GM12878 (cell line): Measurements from ENCODE around the gene COL20A1. TPM values are rescaled to one million over a fixed set of nuclear protein-coding genes. Genes with fewer than 3 reads are reported as not detected.

Experiments used
- ATAC-seq: fragments of 200-7000 bp; cut with Tn5 transposase; 3 replicates; pipeline ENCODE4 v1.9.1; 2020; ENCODE audit warnings: mild to moderate bottlenecking, moderate library complexity
- BruUV-seq: library from RNA; stranded (reverse); fragments of 400-500 nt; replicated peaks from 2 replicates; lab custom pipeline; 2021; lab: Mats Ljungman, UMichigan
- CTCF ChIA-PET: fragments of 300-600 bp; sonication (Branson Sonifier 250); formaldehyde crosslinking; extraction: SDS; loops from one replicate; lab custom pipeline; 2021; ENCODE audit warnings: inconsistent platforms; lab: Yijun Ruan, JAX
- POLR2A ChIA-PET: fragments of 350-600 bp; formaldehyde crosslinking; extraction: SDS; loops from one replicate; lab custom pipeline; 2021; ENCODE audit warnings: inconsistent platforms; lab: Charles Lee
- RAD21 ChIA-PET: fragments of 300-600 bp; sonication (Branson Sonifier 250); formaldehyde crosslinking; loops from one replicate; lab custom pipeline; 2023; ENCODE audit warnings: antibody characterized with exemption; ENCODE audit not compliant: unreplicated experiment; lab: Charles Lee
- SMC1A ChIA-PET: fragments of 300-600 bp; sonication (Branson Sonifier 250); formaldehyde crosslinking; loops from one replicate; lab custom pipeline; 2023; ENCODE audit not compliant: unreplicated experiment, uncharacterized antibody; lab: Charles Lee
- DNase-seq: peaks from one replicate; pipeline ENCODE4 v3.0.0-alpha.2; 2011; ENCODE audit warnings: low read depth, low spot score
- FAIRE-seq: peaks from 3 replicates; lab custom pipeline; 2011; peaks lifted over from hg19 to GRCh38; lab: Jason Lieb, UNC
- H2AFZ ChIP-seq: 2 replicates; pipeline ENCODE4 v1.6.0; 2011; ENCODE audit warnings: low read depth, low read length, control low read depth; ENCODE audit not compliant: control insufficient read depth
- H3K27ac ChIP-seq: 2 replicates; pipeline ENCODE4 v1.5.1; 2011; ENCODE audit warnings: control low read depth; ENCODE audit not compliant: control insufficient read depth, insufficient read depth
- H3K27me3 ChIP-seq, 2 experiments: replicated peaks in 1 of 2; 2 replicates each; pipeline versions ENCODE4 v1.6.0 to v1.6.1; 2011; ENCODE audit warnings: low read length in 1 of 2; ENCODE audit not compliant: control insufficient read depth in 2 of 2, insufficient read depth in 2 of 2
- H3K36me3 ChIP-seq, 2 experiments: 2 replicates each; pipeline ENCODE4 v1.5.1; 2011; ENCODE audit warnings: low read length in 1 of 2; ENCODE audit not compliant: control insufficient read depth in 2 of 2, insufficient read depth in 2 of 2
- H3K4me1 ChIP-seq: 2 replicates; pipeline ENCODE4 v1.6.1; 2011; ENCODE audit warnings: mild to moderate bottlenecking, low read length, moderate library complexity, mixed read lengths; ENCODE audit not compliant: control insufficient read depth, insufficient read depth
- H3K4me2 ChIP-seq: 2 replicates; pipeline ENCODE4 v1.6.0; 2011; ENCODE audit warnings: control low read depth; ENCODE audit not compliant: control insufficient read depth, insufficient read depth
- H3K4me3 ChIP-seq: fragments of 200-600 bp; sonication (generic); 2 replicates; pipeline ENCODE4 v1.5.1; 2016
- H3K79me2 ChIP-seq: 2 replicates; pipeline ENCODE4 v1.6.0; 2011; ENCODE audit warnings: low read length; ENCODE audit not compliant: control insufficient read depth, insufficient read depth
- H3K9ac ChIP-seq: 2 replicates; pipeline ENCODE4 v1.8.0; 2011; ENCODE audit warnings: low read length, control low read depth, mixed read lengths; ENCODE audit not compliant: control insufficient read depth, insufficient read depth
- H3K9me3 ChIP-seq: replicated peaks from 3 replicates; pipeline ENCODE4 v1.5.1; 2011; ENCODE audit warnings: mild to moderate bottlenecking, low read length; ENCODE audit not compliant: control insufficient read depth, insufficient read depth
- H4K20me1 ChIP-seq: 2 replicates; pipeline ENCODE4 v1.6.0; 2011; ENCODE audit not compliant: control insufficient read depth, insufficient read depth
- CHD4 ChIP-seq: fragments of 200-600 bp; sonication (generic); IDR thresholded peaks from 2 replicates; pipeline ENCODE4 v1.6.1; 2016; ENCODE audit warnings: mild to moderate bottlenecking
- IRF4 ChIP-seq: IDR thresholded peaks from 2 replicates; pipeline ENCODE4 v1.6.1; 2011; ENCODE audit warnings: low read depth, low read length
- KDM1A ChIP-seq: fragments of 200-600 bp; sonication (generic); IDR thresholded peaks from 2 replicates; pipeline ENCODE4 v1.6.1; 2016; ENCODE audit warnings: borderline replicate concordance
- LARP7 ChIP-seq: fragments of 450-650 bp; IDR thresholded peaks from 2 replicates; pipeline ENCODE4 v1.6.1; 2017; ENCODE audit warnings: mild to moderate bottlenecking
- MAX ChIP-seq: IDR thresholded peaks from 2 replicates; pipeline ENCODE4 v1.6.1; 2012; ENCODE audit warnings: low read depth, low read length, improper control_type of control experiment
- MTA2 ChIP-seq: fragments of 450-650 bp; IDR thresholded peaks from 2 replicates; pipeline ENCODE4 v1.6.1; 2016; ENCODE audit warnings: low read depth, mild to moderate bottlenecking, moderate library complexity
- NFYB ChIP-seq: IDR thresholded peaks from 2 replicates; pipeline ENCODE4 v1.6.1; 2011; ENCODE audit warnings: low read depth, mild to moderate bottlenecking, low read length, improper control_type of control experiment, moderate library complexity; ENCODE audit not compliant: insufficient read depth
- NR2C2 ChIP-seq: IDR thresholded peaks from 2 replicates; pipeline ENCODE4 v1.6.1; 2011; ENCODE audit warnings: borderline replicate concordance, low read depth; ENCODE audit not compliant: control insufficient read depth, insufficient read length
- NRF1 ChIP-seq: conservative IDR thresholded peaks from 2 replicates; pipeline ENCODE4 v1.6.1; 2011; ENCODE audit warnings: mild to moderate bottlenecking, low read depth, low read length, improper control_type of control experiment
- SMAD1 ChIP-seq: fragments of 450-650 bp; IDR thresholded peaks from 2 replicates; pipeline ENCODE4 v1.6.1; 2018; ENCODE audit warnings: mild to moderate bottlenecking, low read depth; ENCODE audit not compliant: partially characterized antibody
- SMAD5 ChIP-seq: IDR thresholded peaks from 2 replicates; pipeline ENCODE4 v1.6.1; 2016; ENCODE audit warnings: antibody characterized with exemption, low read depth
- SREBF1 ChIP-seq: IDR thresholded peaks from 2 replicates; pipeline ENCODE4 v1.6.1; 2012; ENCODE audit warnings: mild to moderate bottlenecking, low read length
- TCF3 ChIP-seq: IDR thresholded peaks from 2 replicates; pipeline ENCODE4 v1.6.1; 2012; ENCODE audit warnings: low read depth, mild to moderate bottlenecking, low read length, borderline replicate concordance; ENCODE audit not compliant: insufficient read depth
- TCF7 ChIP-seq: IDR thresholded peaks from 2 replicates; pipeline ENCODE4 v1.6.1; 2014; ENCODE audit warnings: antibody characterized with exemption, borderline replicate concordance
- WGBS: methylation state at CpG from one replicate; pipeline ENCODE4 v1.1.6; 2016; ENCODE audit warnings: low lambda C conversion rate; ENCODE audit not compliant: insufficient replicate concordance, insufficient coverage; ENCODE audit errors: missing lambda C conversion rate; 5-methylcytosine and 5-hydroxymethylcytosine counted together
- in situ Hi-C: fragments of 300-500 bp; cut with MboI; formaldehyde crosslinking; loops from 9 replicates; pipeline ENCODE4 v1.14.3; 2018; ENCODE audit warnings: mixed read lengths
- intact Hi-C: fragments of 100-400 bp; cut with micrococcal nuclease; formaldehyde crosslinking; loops from one replicate; pipeline ENCODE4 v1.14.2; 2022; ENCODE audit not compliant: unreplicated experiment
- polyA plus RNA-seq, 11 experiments: library from polyadenylated mRNA; depleted of rRNA in 4 of 11; unstranded in 6 of 11; stranded (reverse) in 5 of 11; fragments of >200 nt; fragmentation: Nextera tagmentation in 4 of 11; fragmentation: Illumina TruSeq in 1 of 11; extraction: Ambion mirVana in 4 of 11; extraction: Trizol in 1 of 11; gene quantifications; 1 replicate in 1 of 11; 2 replicates in 10 of 11; pipeline versions ENCODE4 v1.2.1 to v1.2.3, GENCODE V29; 2011 to 2016; ENCODE audit warnings: inconsistent platforms in 2 of 11, missing spikeins in 2 of 11, low read depth in 1 of 11
- total RNA-seq, 4 experiments: library from RNA; depleted of rRNA in 3 of 4; stranded (reverse); fragments of >200 nt in 3 of 4; fragmentation: Illumina TruSeq in 1 of 4; extraction: Trizol in 1 of 4; gene quantifications; 2 replicates each; pipeline versions ENCODE4 v1.2.1 to v1.2.3, GENCODE V29; 2013 to 2021
- TF ChIP-seq, protein P1 (sequence below): fragments of 450-650 bp; formaldehyde crosslinking; IDR thresholded peaks from 2 replicates; pipeline ENCODE4 v1.5.0; 2022; ENCODE audit warnings: mild to moderate bottlenecking, missing genetic modification characterization
- TF ChIP-seq, protein P2 (sequence below): fragments of 450-650 bp; IDR thresholded peaks from 2 replicates; pipeline ENCODE4 v1.6.1; 2018; ENCODE audit warnings: mild to moderate bottlenecking, low read depth, moderate library complexity; ENCODE audit not compliant: partially characterized antibody

COL20A1 gene
- total and polyA plus RNA-seq, 10 of the 15 experiments (the other 5 are each of a cell fraction or from before 2014, with no cell fraction given) = not detected

DNA sequence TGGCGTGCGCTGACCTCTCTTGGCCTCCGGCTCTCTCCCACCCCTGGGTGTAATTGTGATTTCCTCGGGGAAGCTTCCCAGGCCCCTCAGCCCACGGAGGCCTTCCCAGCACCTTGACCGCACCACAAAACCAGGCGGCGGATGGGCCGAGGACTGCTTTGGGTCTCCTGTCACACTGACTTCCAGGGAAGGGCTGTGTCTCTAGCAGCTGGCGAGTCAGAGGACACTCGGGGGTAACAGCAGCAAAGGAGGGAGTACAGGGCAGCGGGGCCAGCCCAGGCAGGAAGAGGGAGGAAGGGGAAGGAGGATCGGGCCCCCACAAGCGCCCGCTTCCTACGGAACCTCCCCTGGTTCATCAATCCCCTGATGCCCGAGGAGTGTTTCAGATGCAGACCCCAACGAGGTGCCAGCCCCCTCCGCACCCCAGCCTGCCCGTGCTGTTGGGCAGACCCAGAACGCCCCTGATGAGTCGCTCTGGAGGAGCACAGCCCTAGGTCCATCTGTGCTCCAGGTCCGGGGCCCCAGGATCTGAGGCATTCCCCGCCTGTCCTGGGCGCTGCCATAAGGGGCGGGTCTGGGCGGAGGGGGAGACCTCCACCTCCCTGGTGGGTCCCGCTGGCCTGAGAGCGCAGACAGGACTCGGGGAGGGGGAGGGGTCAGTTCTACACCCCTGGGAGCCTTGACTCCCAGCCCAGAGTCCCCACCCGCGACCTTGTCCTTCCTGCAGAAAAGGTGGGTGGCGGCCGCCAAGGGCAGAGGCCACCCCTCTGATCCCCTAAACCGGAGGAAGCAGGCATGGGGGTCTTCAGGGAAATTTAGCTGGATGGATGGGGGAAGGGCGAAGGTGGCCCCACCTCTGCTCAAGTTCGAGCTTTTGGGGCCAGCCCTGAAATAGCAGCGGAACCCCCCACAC, 67.2 kb downstream of the COL20A1 start (continued):
- TF ChIP-seq, protein P1, sequence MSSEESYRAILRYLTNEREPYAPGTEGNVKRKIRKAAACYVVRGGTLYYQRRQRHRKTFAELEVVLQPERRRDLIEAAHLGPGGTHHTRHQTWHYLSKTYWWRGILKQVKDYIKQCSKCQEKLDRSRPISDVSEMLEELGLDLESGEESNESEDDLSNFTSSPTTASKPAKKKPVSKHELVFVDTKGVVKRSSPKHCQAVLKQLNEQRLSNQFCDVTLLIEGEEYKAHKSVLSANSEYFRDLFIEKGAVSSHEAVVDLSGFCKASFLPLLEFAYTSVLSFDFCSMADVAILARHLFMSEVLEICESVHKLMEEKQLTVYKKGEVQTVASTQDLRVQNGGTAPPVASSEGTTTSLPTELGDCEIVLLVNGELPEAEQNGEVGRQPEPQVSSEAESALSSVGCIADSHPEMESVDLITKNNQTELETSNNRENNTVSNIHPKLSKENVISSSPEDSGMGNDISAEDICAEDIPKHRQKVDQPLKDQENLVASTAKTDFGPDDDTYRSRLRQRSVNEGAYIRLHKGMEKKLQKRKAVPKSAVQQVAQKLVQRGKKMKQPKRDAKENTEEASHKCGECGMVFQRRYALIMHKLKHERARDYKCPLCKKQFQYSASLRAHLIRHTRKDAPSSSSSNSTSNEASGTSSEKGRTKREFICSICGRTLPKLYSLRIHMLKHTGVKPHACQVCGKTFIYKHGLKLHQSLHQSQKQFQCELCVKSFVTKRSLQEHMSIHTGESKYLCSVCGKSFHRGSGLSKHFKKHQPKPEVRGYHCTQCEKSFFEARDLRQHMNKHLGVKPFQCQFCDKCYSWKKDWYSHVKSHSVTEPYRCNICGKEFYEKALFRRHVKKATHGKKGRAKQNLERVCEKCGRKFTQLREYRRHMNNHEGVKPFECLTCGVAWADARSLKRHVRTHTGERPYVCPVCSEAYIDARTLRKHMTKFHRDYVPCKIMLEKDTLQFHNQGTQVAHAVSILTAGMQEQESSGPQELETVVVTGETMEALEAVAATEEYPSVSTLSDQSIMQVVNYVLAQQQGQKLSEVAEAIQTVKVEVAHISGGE (CRISPR knock-in tag) = no peak
- TF ChIP-seq NR2C2 = no peak

DNA sequence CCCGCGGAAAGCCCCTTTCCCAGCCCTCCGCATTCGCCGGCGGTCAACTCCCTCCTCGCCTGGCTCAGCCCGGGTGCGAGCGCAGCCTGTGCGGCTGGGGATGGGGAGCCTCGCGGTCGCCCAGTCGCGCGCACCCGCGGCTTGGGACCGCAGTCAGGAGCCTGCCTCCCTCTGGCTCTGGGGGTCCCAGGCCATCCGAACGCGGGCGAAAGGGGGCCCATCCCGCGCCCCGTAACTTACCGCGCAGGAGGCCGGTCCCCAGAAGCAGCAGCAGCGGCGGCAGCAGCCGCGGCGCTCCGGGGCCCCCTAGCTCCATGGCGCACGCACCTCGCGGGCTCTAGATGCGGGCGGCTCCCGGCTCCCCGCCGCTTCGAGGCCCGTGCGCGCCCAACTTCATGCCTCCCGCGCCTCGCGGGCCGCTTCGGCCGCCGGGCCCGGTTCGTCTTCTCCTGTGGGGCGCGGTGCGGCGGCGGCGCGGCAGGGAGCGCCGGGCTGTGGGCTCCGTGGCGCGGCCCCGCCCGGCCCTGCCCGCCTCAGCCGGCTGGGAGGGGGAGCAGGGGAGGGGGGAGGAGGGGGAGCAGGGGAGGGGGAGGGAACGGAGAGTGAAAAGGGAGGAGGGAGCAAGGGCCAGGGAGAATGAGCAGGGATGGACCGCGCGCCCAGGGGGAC, 68.0 kb downstream of the COL20A1 start, which contains the start of gene CHRNA4:
TSS of gene CHRNA4 (minus strand) at position 500 of the 669 bp plus-strand sequence. CDS start at position 316, 184 bp downstream.
- BruUV-seq = no TSS peak
- no peak for TF ChIP-seq CHD4
- no peak for TF ChIP-seq NRF1
- TF ChIP-seq MTA2 = no peak
- no peak for TF ChIP-seq LARP7
- TF ChIP-seq TCF3 = no peak
- no peak for TF ChIP-seq SMAD5
- TF ChIP-seq SMAD1 = no peak
- TF ChIP-seq KDM1A = no peak
- no peak for TF ChIP-seq MAX
- TF ChIP-seq SREBF1 = no peak
- no peak for TF ChIP-seq IRF4
- TF ChIP-seq, protein P2, sequence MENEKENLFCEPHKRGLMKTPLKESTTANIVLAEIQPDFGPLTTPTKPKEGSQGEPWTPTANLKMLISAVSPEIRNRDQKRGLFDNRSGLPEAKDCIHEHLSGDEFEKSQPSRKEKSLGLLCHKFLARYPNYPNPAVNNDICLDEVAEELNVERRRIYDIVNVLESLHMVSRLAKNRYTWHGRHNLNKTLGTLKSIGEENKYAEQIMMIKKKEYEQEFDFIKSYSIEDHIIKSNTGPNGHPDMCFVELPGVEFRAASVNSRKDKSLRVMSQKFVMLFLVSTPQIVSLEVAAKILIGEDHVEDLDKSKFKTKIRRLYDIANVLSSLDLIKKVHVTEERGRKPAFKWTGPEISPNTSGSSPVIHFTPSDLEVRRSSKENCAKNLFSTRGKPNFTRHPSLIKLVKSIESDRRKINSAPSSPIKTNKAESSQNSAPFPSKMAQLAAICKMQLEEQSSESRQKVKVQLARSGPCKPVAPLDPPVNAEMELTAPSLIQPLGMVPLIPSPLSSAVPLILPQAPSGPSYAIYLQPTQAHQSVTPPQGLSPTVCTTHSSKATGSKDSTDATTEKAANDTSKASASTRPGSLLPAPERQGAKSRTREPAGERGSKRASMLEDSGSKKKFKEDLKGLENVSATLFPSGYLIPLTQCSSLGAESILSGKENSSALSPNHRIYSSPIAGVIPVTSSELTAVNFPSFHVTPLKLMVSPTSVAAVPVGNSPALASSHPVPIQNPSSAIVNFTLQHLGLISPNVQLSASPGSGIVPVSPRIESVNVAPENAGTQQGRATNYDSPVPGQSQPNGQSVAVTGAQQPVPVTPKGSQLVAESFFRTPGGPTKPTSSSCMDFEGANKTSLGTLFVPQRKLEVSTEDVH = no peak
- TF ChIP-seq TCF7 = no peak
- no peak for TF ChIP-seq NFYB

More for the DNA sequence above, 68.0 kb downstream of the COL20A1 start, which contains the start of gene CHRNA4:
- Histone ChIP-seq H3K27ac (no peak within 1 kb of the TSS), H3K79me2 (no peaks in the 10 kb centered on the region), H3K4me3 (no peak within 1 kb of the TSS), H3K4me2 (no peak within 1 kb of the TSS), H3K27me3 (no peaks in the 10 kb centered on the region; a peak in 1 of 4 replicates), H3K9me3 (no peaks in the 10 kb centered on the region), H3K9ac (no peak within 1 kb of the TSS), H2AFZ (no peak within 1 kb of the TSS), H3K36me3 (no peaks in the 10 kb centered on the region), H3K4me1 (no peaks in the 10 kb centered on the region), H4K20me1 (no peaks in the 10 kb centered on the region)
- ATAC-seq = no peak
- CTCF ChIA-PET = no interaction called here
- SMC1A ChIA-PET = no interaction called here
- no peak for FAIRE-seq
- POLR2A ChIA-PET = no interaction called here
- RAD21 ChIA-PET = no interaction called here
- DNase-seq = no peak
- WGBS = 43% methylated on average over 16 of the region's 79 CpGs
- in situ Hi-C loops (no loop called here), intact Hi-C loops (no loop called here)
